Ishikawa (cell line): ENCODE results near the gene DCAF5.

ENCODE experiments used
- CEBPB ChIP-seq: IDR thresholded peaks from 2 replicates; pipeline ENCODE4 v1.6.1; 2012
- CREB1 ChIP-seq: IDR thresholded peaks from 2 replicates; pipeline ENCODE4 v1.6.1; 2012; ENCODE audit warnings: low read depth
- EP300 ChIP-seq: IDR thresholded peaks from 2 replicates; pipeline ENCODE4 v1.6.1; 2012; ENCODE audit warnings: borderline replicate concordance
- REST ChIP-seq: IDR thresholded peaks from 2 replicates; pipeline ENCODE4 v1.6.1; 2012; ENCODE audit warnings: low read depth, mild to moderate bottlenecking
- TEAD4 ChIP-seq: IDR thresholded peaks from 2 replicates; pipeline ENCODE4 v1.6.1; 2012

- TF ChIP-seq CEBPB = no peak
- no peak for TF ChIP-seq REST
- no peak for TF ChIP-seq EP300
- TF ChIP-seq TEAD4 = no peak
- TF ChIP-seq CREB1 = no peak
These were observed 37.3 kb downstream of the DCAF5 start for GRCh38 chr14:69115407-69116185.
